H9 (cell line): ENCODE data around the gene TFF3. TPM values are rescaled to one million over a fixed set of nuclear protein-coding genes. Genes with fewer than 3 reads are reported as not detected.

ENCODE experiments used
- DNase-seq: peaks from one replicate; pipeline ENCODE4 v3.0.0-alpha.2; 2017
- H2AFZ ChIP-seq: one replicate; pipeline ENCODE4 v1.6.1; 2013; ENCODE audit warnings: mild to moderate bottlenecking, low read length, control low read depth, moderate library complexity
- H2AK5ac ChIP-seq: 2 replicates; pipeline ENCODE4 v1.6.1; 2013; ENCODE audit warnings: low read length, control low read depth, mixed read lengths; ENCODE audit not compliant: insufficient read length
- H2BK120ac ChIP-seq: one replicate; pipeline ENCODE4 v1.6.1; 2013; ENCODE audit warnings: low read depth, mild to moderate bottlenecking, low read length, control low read depth, inconsistent platforms; ENCODE audit not compliant: poor library complexity, severe bottlenecking
- H2BK12ac ChIP-seq: 2 replicates; pipeline ENCODE4 v1.6.1; 2013; ENCODE audit warnings: low read length, control low read depth, mixed read lengths, low read depth; ENCODE audit not compliant: insufficient read length
- H2BK15ac ChIP-seq: 2 replicates; pipeline ENCODE4 v1.6.1; 2013; ENCODE audit warnings: low read depth, low read length, control low read depth
- H2BK20ac ChIP-seq: one replicate; pipeline ENCODE4 v1.6.1; 2013; ENCODE audit warnings: low read depth, mild to moderate bottlenecking, low read length, control low read depth, inconsistent platforms; ENCODE audit not compliant: poor library complexity, severe bottlenecking
- H2BK5ac ChIP-seq: 2 replicates; pipeline ENCODE4 v1.6.1; 2013; ENCODE audit warnings: low read length, control low read depth, mixed read lengths; ENCODE audit not compliant: insufficient read length
- H3K14ac ChIP-seq: 2 replicates; pipeline ENCODE4 v1.6.1; 2013; ENCODE audit warnings: low read length, control low read depth; ENCODE audit not compliant: insufficient read depth
- H3K18ac ChIP-seq: 2 replicates; pipeline ENCODE4 v1.6.1; 2013; ENCODE audit warnings: low read depth, mild to moderate bottlenecking, mixed read lengths, low read length, control low read depth; ENCODE audit not compliant: insufficient read length
- H3K23ac ChIP-seq: 2 replicates; pipeline ENCODE4 v1.6.1; 2013; ENCODE audit warnings: low read length, control low read depth, mixed read lengths, low read depth; ENCODE audit not compliant: insufficient read length
- H3K23me2 ChIP-seq: 2 replicates; pipeline ENCODE4 v1.6.1; 2013; ENCODE audit warnings: low read depth, mild to moderate bottlenecking, mixed read lengths, low read length, control low read depth; ENCODE audit not compliant: insufficient read length, poor library complexity, severe bottlenecking
- H3K27ac ChIP-seq: 2 replicates; pipeline ENCODE4 v1.5.1; 2013; ENCODE audit warnings: low read length, control low read depth, mixed read lengths, low read depth; ENCODE audit not compliant: insufficient read length
- H3K27me3 ChIP-seq: 2 replicates; pipeline ENCODE4 v1.6.1; 2013; ENCODE audit warnings: low read length, control low read depth, inconsistent platforms; ENCODE audit not compliant: insufficient read depth
- H3K4ac ChIP-seq: 2 replicates; pipeline ENCODE4 v1.6.1; 2013; ENCODE audit warnings: low read depth, mild to moderate bottlenecking, control low read depth, inconsistent platforms, low read length, moderate library complexity
- H3K4me1 ChIP-seq: 2 replicates; pipeline ENCODE4 v1.6.1; 2013; ENCODE audit warnings: low read length, control low read depth, inconsistent platforms; ENCODE audit not compliant: insufficient read depth
- H3K4me2 ChIP-seq: 2 replicates; pipeline ENCODE4 v1.6.1; 2013; ENCODE audit warnings: low read length, control low read depth, mixed read lengths; ENCODE audit not compliant: insufficient read length, insufficient read depth
- H3K56ac ChIP-seq: 2 replicates; pipeline ENCODE4 v1.6.1; 2013; ENCODE audit warnings: low read depth, mild to moderate bottlenecking, mixed read lengths, low read length, control low read depth; ENCODE audit not compliant: insufficient read length
- H3K79me1 ChIP-seq: 2 replicates; pipeline ENCODE4 v1.6.1; 2013; ENCODE audit warnings: low read depth, mild to moderate bottlenecking, moderate library complexity, low read length, control low read depth, inconsistent platforms; ENCODE audit not compliant: insufficient read depth, poor library complexity, severe bottlenecking
- H3K79me2 ChIP-seq: 2 replicates; pipeline ENCODE4 v1.6.1; 2013; ENCODE audit warnings: low read length, control low read depth, inconsistent platforms; ENCODE audit not compliant: insufficient read depth
- H3K9ac ChIP-seq: 2 replicates; pipeline ENCODE4 v1.6.1; 2013; ENCODE audit warnings: low read length, control low read depth, mixed read lengths; ENCODE audit not compliant: insufficient read length; ENCODE audit errors: extremely low read depth
- H3K9me3 ChIP-seq: one replicate; pipeline ENCODE4 v1.6.1; 2013; ENCODE audit warnings: low read depth, low read length, inconsistent platforms; ENCODE audit not compliant: control insufficient read depth
- H3T11ph ChIP-seq: one replicate; pipeline ENCODE4 v1.6.1; 2013; ENCODE audit warnings: mild to moderate bottlenecking, low read length, control low read depth, inconsistent platforms
- H4K20me1 ChIP-seq: one replicate; pipeline ENCODE4 v1.6.1; 2013; ENCODE audit not compliant: control insufficient read depth, insufficient read length, insufficient read depth
- H4K5ac ChIP-seq: 2 replicates; pipeline ENCODE4 v1.6.1; 2013; ENCODE audit warnings: low read depth, mild to moderate bottlenecking, mixed read lengths, low read length, control low read depth; ENCODE audit not compliant: insufficient read length
- H4K8ac ChIP-seq: replicated peaks from 2 replicates; pipeline ENCODE4 v1.6.1; 2013; ENCODE audit warnings: low read length, control low read depth, mixed read lengths, low read depth; ENCODE audit not compliant: insufficient read length
- H4K91ac ChIP-seq: 2 replicates; pipeline ENCODE4 v1.6.1; 2013; ENCODE audit warnings: low read depth, mild to moderate bottlenecking, moderate library complexity, mixed read lengths, low read length, control low read depth; ENCODE audit not compliant: insufficient read length
- H3K27ac Mint-ChIP-seq, 3 experiments: 2 replicates in 2 of 3; 3 replicates in 1 of 3; pipeline ENCODE4 v1.8.0; 2020 to 2021; ENCODE audit warnings: mixed read lengths in 3 of 3, mild to moderate bottlenecking in 1 of 3, moderate library complexity in 1 of 3
- H3K27me3 Mint-ChIP-seq: 2 replicates; pipeline ENCODE4 v1.8.0; 2021; ENCODE audit warnings: low read depth, mild to moderate bottlenecking, moderate library complexity, mixed read lengths
- H3K36me3 Mint-ChIP-seq, 3 experiments: 2 replicates in 2 of 3; 3 replicates in 1 of 3; pipeline ENCODE4 v1.8.0; 2020 to 2021; ENCODE audit warnings: low read depth in 3 of 3, mixed read lengths in 3 of 3; ENCODE audit not compliant: insufficient read depth in 1 of 3
- H3K4me1 Mint-ChIP-seq, 2 experiments: 2 replicates each; pipeline ENCODE4 v1.8.0; 2020; ENCODE audit warnings: mixed read lengths in 2 of 2
- H3K4me3 Mint-ChIP-seq, 2 experiments: 2 replicates in 1 of 2; 3 replicates in 1 of 2; pipeline ENCODE4 v1.8.0; 2020 to 2021; ENCODE audit warnings: mild to moderate bottlenecking in 2 of 2, mixed read lengths in 2 of 2, moderate library complexity in 1 of 2
- H3K9me3 Mint-ChIP-seq, 2 experiments: 2 replicates in 1 of 2; 3 replicates in 1 of 2; pipeline ENCODE4 v1.8.0; 2020; ENCODE audit warnings: mild to moderate bottlenecking in 2 of 2, mixed read lengths in 2 of 2, moderate library complexity in 1 of 2
- WGBS: extraction: QIAGEN DNeasy Blood & Tissue Kit; methylation state at CpG from one replicate; pipeline ENCODE4 v1.1.7; 2013; ENCODE audit warnings: missing lambda C conversion rate, low lambda C conversion rate, mixed read lengths; ENCODE audit not compliant: insufficient read length; ENCODE audit errors: extremely low coverage; 5-methylcytosine and 5-hydroxymethylcytosine counted together
- total RNA-seq: library from RNA; stranded (reverse); gene quantifications from 2 replicates; pipeline ENCODE4 v1.2.1, GENCODE V29; 2021
- TF ChIP-seq, protein P1 (sequence below): fragments of 200-600 bp; sonication (generic); conservative IDR thresholded peaks from 3 replicates; pipeline ENCODE4 v1.8.0; 2021; ENCODE audit warnings: antibody characterized with exemption, mild to moderate bottlenecking

TFF3 gene
- total RNA-seq, 1 experiment from 2014 or later, result 1.5 TPM

DNA sequence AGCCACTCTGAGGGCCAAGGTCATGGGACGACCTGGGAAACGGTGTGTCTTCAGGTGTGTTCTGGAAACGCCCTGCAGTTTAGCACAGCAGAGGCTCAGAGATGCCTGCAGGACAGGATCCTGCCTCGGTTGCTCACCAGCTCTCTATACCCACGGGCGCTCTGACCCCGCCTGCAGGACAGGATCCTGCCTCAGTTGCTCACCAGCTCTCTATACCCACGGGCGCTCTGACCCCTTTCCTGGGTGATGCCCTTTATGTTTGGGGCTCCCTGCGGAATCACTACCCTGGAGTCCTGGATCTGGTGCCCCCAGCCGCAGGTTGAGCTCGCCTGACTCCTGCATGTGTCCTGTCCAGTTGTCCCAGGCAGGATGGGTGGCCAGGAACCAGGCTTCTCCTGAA, 32.5 kb downstream of the TFF3 start:
- Histone ChIP-seq H4K5ac (no peak overlapping the region), H3K79me2 (no peaks in the 10 kb centered on the region), H3K23me2 (no peaks in the 10 kb centered on the region), H3T11ph (no peak overlapping the region), H3K56ac (no peak overlapping the region), H3K27ac (no peak overlapping the region), H2BK12ac (no peak overlapping the region), H2AK5ac (no peak overlapping the region), H3K4ac (no peak overlapping the region), H4K91ac (no peak overlapping the region), H3K9me3 (no peaks in the 10 kb centered on the region), H4K20me1 (no peaks in the 10 kb centered on the region), H3K14ac (no peak overlapping the region), H3K4me1 (no peaks in the 10 kb centered on the region), H2BK15ac (no peak overlapping the region), H3K4me2 (no peak overlapping the region), H3K79me1 (no peaks in the 10 kb centered on the region), H2BK5ac (no peak overlapping the region), H3K23ac (no peak overlapping the region), H2AFZ (no peak overlapping the region), H4K8ac (no peak overlapping the region), H3K27me3 (no peaks in the 10 kb centered on the region; the same call in 1 of the 2 replicates), H3K18ac (no peak overlapping the region), H2BK20ac (no peak overlapping the region), H2BK120ac (no peak overlapping the region), H3K9ac (no peak overlapping the region)
- DNase-seq, result no peak
- Mint-ChIP-seq H3K27me3 (peaks cover 12% of the 10 kb centered on the region), H3K4me1 (peaks cover 6 to 9% of the 10 kb centered on the region in 2 experiments; a peak in 3 of 4 replicates), H3K4me3 (no peak overlapping the region), H3K36me3 (peaks cover 0 to 3% (median 0%) of the 10 kb centered on the region in 3 experiments; a peak in 2 of 7 replicates), H3K27ac (peak overlapping the region in 1 of 3 experiments; percentile 31; a peak in 2 of 7 replicates), H3K9me3 (no peaks in the 10 kb centered on the region; a peak in 2 of 5 replicates)
- WGBS, result no CpG with 5 or more reads among the region's 12 CpGs
- TF ChIP-seq, protein P1, sequence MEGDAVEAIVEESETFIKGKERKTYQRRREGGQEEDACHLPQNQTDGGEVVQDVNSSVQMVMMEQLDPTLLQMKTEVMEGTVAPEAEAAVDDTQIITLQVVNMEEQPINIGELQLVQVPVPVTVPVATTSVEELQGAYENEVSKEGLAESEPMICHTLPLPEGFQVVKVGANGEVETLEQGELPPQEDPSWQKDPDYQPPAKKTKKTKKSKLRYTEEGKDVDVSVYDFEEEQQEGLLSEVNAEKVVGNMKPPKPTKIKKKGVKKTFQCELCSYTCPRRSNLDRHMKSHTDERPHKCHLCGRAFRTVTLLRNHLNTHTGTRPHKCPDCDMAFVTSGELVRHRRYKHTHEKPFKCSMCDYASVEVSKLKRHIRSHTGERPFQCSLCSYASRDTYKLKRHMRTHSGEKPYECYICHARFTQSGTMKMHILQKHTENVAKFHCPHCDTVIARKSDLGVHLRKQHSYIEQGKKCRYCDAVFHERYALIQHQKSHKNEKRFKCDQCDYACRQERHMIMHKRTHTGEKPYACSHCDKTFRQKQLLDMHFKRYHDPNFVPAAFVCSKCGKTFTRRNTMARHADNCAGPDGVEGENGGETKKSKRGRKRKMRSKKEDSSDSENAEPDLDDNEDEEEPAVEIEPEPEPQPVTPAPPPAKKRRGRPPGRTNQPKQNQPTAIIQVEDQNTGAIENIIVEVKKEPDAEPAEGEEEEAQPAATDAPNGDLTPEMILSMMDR, result no peak
